ELR (cell line): ENCODE data around the gene RAET1G.
"Not testable (repeated sequence)": the region's sequence is repeated elsewhere in the genome, so short reads cannot be mapped to it uniquely, and the experiment has no call there.

Experiments
- DNase-seq: peaks from one replicate; pipeline ENCODE4 v3.0.0-alpha.2; 2015; ENCODE audit warnings: low read depth

RAET1G gene, protein sequence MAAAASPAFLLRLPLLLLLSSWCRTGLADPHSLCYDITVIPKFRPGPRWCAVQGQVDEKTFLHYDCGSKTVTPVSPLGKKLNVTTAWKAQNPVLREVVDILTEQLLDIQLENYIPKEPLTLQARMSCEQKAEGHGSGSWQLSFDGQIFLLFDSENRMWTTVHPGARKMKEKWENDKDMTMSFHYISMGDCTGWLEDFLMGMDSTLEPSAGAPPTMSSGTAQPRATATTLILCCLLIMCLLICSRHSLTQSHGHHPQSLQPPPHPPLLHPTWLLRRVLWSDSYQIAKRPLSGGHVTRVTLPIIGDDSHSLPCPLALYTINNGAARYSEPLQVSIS

DNA sequence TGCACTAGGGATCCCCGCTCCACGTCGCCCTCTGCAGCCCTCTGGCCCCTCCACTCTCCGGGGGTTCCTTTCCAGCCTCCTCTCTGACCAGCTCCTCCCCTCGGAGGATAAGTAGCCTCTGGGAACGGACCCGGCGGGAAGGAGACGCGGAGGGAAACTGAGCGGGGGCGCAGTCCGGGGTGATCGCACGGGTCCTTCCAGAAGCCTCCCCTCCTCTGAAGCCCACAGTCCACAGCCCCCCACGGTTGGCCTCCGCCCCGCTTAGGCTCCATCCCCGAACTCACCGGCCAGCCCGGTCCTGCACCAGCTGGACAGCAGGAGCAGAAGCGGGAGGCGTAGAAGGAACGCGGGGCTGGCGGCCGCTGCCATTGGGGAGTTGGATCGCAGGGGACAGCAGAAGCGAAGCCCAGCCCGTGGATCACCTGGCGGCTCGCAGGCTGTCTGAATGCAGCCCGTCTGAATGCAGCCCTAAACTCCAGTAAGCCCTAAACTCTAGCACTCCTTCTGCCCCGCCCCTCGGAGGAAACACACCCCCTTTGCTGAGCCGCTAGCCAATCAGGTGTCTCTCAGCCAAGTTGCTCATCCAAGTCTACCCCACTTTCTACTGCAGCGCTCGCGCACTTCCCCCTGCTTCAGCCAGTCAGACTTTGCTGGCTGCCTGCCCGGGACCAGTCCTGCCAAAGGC is at the start of gene RAET1G:
RAET1G (minus strand) TSS at position 480 of the 685 bp plus-strand sequence; CDS start at position 369, 111 bp downstream.
- peak; percentile 95 for DNase-seq

DNA sequence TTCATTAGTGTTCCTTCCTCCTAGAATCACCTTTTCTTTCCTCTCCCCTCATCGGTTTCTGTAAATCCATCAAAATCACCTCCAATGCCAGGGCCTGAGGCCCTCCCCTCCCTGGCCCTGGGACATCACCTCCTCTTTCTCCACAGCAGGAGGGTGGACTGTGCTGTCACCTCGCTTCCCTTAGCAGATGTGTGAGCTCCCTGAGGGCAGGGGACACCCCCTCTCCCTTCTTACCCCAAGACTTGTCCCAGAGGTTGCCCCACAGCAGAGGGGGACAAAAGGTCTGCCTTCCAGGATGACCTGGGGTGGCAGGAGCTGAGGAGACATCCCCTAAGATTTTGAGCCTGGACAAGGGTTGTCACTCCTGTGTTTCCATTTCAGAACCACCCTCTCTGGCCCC is 46.7 kb upstream of the RAET1G start:
- DNase-seq: no peak

DNA sequence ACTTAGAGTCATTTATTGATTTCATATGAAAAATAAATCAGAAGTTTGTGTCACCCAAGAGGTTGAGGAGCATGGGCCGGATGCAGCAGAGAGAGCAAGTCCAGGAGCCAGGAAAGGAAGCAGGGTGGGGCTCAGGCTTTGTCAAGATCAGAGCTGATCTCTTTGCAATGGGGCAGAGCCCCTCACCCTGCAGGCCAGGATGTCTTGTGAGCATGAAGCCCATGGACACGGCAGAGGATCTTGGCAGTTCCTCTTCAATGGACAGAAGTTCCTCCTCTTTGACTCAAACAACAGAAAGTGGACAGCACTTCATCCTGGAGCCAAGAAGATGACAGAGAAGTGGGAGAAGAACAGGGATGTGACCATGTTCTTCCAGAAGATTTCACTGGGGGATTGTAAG is 46.0 kb upstream of the RAET1G start:
- DNase-seq: not testable (repeated sequence)

DNA sequence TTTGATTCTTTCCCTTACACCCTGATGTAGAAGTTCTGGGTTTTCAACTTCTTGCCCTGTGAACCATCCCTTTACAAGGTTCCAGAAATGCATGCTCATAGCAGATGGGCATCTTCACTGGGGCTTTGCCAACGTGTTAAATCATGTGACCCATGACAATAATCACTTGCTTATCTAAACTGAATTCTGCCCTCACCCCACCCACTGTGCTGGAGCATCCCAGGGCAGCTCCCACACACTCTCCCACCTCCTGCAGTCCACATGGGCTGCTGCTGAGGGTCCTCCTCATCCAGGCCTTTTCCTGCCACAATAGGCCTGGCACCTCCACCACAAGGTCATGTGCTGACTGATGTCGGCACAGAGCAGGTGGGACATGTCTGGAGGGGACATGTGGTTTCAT is 45.1 kb upstream of the RAET1G start:
- DNase-seq: not testable (repeated sequence)

DNA sequence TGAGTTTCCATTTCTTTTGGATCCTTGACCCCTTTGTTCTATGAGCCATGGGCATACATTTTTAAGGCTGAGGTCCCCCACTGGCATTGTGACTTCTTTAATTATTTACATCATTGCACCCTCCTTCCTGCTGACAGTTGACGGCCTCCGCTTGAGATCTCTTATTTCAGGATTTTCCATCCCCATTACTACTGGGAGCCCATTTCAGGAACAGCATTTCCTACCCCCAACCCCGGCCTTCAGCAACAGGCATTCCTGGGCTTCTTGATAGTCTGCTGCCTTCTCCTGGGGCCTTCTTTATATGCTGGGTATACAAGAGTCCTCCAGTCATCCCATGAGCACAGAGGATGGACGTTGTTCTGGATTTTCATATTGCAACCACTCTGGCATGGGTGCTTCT is 44.7 kb upstream of the RAET1G start:
- DNase-seq: no peak

DNA sequence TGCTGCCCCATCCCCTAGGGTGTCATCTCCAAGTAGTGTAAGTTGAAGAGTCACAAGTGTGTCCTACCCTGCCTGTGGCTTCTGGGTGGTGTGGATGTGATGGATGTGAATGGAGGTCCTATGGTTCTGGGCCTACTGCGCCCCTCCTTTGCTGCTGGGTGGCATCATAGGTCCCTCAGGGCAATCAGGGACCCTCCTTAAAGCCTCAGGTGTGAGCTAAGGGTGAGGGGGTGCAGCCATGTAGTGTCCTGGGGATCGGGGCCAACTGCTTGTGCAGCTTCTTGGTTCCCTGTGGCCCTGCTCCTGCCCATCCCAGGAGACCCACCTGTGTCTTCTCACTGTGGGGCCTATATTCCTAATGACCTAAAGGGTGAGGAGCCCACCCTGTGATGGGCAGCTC is 43.4 kb upstream of the RAET1G start:
- DNase-seq: not testable (repeated sequence)

DNA sequence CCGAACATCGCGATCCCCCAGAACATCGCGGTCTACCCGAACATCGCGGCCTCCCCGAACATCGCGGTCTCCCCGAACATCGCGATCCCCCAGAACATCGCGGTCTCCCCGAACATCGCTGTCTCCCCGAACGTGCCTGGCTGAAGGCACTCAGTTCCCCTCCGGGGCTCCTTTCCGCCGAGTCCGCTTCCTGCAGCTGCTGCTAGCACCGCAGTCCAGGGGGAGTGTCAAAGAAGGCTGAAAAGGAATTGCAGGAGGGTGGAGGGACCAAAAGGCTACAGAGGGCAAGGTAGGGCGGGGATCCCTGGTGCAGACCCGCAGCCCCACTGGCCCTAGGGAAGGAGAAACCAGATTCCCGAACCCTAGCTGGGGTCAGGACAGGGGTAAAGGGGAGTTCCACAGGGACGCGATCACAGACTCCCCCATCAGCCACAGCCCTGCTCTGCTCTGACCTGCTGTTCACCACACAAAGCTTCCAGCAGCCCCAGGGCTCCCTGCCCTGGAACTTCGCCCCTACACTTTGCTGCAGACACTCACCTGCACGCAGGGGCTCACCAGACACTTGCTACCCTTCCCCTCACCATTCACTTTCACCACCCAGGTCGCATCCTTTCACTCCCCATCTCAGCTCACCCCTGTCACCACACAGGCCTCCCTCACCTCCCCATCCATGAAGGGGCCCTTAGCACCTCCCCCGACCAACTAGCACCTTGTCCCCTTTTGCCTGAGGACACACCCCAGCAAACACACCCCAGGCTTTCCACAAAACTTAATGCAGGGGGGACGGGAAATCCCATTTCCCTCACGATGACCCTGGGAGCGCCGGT is 42.5 kb upstream of the RAET1G start:
- DNase-seq: no peak

DNA sequence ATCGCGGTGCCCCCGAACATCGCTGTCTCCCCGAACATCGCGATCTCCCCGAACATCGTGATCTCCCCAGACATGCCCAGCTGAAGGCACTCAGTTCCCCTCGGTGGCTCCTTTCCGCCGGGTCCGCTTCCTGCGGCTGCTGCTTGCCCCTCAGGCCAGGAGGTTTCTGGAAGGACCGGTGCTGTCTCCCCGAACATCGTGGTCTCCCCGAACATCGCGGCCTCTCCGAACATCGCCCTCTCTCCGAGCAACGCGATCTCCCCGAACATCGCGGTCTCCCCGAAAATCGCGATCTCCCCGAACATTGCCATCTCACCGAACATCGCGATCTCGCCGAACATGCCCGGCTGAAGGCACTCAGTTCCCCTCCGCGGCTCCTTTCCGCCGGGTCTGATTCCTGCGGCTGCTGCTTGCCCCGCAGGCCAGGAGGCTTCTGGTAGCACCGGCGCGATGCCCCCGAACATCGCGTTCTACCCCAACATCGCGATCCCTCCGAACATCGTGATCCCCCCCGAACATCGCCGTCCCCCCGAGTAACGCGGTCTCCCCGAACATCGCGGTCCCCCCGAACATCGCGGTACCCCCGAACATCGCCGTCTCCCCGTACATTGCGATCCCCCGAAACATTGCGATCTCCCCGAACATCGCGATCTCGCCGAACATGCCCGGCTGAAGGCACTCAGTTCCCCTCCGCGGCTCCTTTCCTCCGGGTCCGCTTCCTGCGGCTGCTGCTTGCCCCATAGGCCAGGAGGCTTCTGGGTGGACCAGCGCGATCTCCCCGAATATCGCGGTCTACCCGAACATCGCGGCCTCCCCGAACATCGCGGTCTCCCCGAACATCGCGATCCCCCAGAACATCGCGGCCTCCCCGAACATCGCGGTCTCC is 41.6 kb upstream of the RAET1G start:
- DNase-seq: peak; percentile 24

DNA sequence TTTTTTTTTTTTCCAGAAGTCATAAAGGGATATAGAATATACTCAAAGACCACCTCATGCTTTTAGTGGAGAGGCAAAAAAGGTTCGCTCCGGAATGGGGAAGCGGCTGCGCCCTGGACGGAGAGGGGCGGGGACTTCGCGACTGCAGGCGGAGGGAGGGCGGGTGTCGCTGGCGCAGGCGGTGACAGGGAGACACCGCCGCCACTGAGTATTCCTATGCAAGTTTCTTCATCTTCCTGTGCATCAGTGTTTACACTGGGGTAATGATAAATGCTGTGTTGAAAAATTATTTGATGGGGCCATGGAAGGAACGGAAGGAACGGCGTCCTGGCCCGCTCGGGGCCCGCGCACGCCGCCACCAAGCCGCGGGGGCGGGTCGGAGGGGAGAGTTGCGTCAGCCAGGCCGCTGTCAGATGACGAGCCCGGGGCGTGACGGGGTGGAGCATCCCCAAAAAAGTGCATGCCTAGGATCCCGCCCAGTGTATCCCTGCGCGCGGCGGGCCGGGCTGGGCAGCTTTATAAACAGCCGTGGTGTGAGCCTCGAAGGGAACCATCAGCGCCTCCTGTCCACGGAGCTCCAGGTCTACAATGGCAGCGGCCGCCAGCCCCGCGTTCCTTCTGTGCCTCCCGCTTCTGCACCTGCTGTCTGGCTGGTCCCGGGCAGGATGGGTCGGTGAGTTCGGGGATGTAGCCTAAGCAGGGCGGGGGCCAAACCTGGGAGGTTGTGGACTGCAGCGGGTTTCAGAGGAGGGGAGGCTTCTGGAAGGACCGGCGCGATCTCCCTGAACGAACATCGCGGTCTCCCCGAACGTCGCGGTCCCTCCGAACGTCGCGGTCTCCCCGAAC is 40.8 kb upstream of the RAET1G start, which contains the start of gene ULBP1:
ULBP1 (plus strand) TSS at position 482 of the 846 bp plus-strand sequence; CDS start at position 589, 107 bp downstream.
- DNase-seq: peak; percentile 90

DNA sequence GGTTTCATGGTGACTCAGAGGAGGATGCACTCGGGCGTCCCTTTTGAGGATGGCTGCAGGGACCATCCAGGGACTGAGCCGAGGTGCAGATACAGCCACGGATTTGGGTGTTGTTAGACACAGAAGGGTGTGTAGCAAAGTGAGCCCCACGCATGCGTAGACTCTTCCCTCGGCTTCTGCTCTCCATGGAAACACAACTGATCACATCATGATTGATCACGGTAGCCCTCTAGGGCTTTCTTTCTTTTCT is 40.2 kb upstream of the RAET1G start:
- peak; percentile 81 for DNase-seq

DNA sequence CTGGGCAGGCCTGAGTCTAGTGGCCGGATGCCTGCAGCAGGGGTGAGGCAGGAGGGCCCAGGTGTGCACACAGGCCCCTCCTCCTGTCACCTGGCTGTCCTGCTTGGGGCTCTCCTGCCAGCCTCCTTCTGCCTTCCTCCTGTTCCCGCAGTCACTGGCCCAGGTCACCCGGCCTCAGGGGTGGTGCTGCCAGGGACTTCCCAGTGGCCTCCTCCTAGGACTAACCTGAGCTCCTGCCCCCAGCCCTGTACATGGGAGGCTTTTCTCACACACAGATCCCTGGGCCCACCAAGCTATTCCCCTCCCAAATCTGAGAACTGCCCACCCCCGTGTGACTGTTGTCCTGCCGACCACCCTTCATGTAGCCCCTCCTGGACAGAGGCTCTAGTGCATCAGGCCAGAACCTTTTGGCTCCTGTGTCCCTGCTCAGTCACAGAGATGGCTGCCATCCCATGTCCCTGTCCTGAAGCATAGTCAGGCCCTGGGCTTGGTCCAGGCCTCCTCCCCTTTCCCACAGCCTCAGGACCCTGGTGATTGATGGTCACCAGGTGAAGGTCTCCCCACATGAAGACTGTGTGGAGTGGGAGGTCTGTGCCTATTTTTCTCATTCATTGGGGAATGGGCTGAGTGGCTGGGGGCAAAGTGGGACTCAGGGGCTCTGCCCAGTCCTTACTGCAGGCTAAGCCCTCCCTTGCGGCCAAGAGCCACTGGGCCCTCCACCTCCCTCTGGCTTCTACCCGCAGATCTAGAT is 39.7 kb upstream of the RAET1G start:
- no peak for DNase-seq

DNA sequence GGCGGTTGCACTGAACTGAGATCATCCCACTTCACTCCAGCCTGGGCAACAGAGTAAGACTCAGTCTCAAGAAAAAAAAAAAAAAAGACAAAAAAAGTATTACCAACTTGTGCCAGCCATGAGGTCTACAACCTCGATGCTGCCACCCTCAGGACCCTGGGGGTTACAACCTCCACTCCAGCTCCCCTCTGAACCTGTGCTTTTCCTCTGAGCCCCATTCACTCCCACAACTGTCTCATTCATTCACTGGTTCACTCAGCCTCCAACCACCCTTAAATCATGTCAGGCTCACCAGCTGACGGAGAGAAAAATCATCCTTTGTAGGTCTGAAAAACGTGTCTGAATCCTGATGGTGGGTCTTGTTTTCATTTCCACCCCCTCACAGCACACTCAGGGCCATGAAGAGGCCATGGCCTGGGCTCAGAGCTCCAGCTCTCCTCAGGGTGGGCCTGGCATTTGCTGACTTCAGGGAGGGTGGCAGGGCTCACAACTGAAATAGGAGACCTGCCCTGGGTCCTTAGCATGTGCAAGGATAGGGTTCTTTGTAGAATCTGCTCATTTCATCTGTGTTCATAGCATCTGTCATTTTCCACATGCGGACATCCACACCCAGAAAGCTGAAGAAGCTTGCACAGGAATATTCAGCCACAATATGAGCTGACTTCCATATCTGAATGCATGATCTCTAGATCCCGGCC is 39.0 kb upstream of the RAET1G start:
- DNase-seq: peak; percentile 53

DNA sequence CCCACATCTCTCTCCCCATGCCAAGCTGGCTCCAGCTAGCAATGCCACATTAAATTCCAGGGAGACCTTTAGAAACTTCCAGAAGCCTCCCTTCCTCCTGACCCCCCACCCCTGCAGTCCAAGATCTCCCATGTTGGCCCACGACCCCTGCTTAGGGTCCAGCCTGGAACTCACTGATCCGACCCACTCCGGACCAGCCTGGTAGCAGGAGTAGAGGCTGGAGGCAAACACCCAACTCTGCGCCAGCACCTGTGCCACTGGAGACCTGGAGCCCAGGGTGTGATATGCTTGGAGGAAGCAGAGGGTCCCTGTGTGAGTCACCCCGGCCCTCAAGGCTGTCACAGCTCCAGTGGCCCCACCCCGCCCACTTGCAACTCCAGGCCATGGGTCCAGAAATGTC is 37.6 kb upstream of the RAET1G start:
- DNase-seq: no peak

DNA sequence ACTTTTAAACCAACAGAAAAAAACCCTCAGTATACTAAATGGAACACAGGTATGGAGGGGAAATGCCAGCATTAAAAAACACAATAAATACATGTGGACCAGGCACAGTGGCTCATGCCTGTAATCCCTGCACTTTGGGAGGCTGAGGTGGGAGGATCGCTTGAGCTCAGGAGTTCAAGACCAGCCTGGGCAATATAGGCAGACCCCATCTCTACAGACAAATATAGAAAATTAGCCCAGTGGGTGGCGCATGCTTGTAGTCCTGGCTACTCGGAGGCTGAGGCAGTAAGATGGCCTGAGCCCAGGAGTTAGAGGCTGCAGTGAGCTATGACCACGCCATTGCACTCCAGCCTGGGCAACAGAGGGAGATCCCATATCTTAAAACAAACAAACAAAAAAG is 36.9 kb upstream of the RAET1G start:
- not testable (repeated sequence) for DNase-seq

DNA sequence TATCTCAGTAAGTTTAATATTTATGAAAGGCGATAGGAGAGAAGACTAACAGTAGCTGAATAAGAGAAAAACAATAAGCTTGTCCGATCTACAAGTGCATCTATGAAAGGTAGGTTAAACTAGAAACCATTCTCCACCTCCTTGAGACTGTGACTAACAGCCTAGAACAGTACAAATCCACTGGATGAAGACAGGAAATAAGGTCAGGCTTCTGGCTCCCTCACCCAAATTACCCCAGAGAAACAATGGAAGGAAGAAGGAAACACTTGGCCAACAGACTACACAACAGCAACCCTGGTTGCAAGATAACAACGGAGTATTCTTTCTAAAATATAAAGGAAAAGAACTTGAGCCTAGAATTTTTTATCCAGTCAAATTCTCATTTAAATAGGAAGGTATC is 35.2 kb upstream of the RAET1G start:
- DNase-seq: not testable (repeated sequence)

DNA sequence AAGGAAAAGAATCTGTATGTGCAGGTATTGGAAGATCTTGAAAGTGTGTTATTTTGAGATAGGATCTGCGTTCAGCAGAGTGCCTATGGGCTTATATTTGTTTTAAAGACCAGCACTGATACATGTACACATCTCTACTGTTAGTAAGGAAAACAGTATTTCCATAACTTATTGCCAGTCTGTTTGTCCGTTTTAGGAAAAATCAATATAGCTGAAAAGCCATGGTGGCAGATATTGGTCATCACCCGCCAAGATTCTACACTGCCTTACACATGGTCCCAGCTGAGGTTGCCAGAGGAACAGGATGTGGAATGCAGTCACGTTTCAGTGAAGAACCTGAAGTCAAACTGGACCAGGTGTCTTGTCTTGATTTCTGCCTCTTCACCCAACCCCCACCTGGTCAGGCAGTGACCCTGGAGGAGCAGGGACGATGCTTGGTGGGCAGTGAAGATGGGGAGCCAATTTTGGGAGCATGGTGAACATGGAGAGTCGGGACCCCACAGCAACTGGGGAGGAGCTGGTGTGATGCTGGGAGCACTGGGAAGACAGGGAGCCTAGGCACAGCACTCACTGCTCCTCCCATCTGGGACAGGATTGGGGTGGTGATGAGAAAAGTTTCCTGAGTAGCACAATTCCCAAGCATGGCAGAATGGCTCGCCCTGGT is 32.9 kb upstream of the RAET1G start:
- not testable (repeated sequence) for DNase-seq

DNA sequence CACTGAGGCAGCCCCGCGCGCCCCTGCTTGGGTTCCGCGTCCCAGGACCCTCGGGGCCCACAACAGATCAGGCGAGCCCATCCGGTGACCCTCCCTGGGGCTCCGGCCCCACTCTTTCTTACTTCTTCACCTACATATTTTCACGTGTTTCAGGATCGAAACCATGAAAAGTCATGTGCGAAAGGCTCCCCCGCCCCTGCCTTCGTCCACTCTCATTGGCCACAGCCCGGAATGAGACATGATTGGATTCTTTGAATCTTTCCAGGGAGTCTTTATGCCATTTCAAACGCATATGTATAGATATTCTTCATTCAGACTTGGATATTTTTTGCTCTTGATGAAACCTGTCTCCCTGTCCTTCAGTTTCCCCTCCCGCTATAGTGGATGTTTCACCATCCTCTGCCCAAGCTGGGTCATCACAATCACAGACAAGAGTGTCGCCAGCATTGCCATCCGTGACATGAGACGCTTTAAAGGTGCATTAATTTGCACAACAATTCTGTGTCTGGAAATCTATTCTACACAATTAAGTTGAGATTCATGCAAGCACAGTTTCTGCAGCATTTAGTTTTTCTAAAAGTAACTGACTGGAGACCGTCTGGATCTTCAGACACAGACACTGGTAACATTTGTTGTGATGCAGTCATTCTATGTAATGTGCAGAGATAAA is 32.2 kb upstream of the RAET1G start:
- not testable (repeated sequence) for DNase-seq

DNA sequence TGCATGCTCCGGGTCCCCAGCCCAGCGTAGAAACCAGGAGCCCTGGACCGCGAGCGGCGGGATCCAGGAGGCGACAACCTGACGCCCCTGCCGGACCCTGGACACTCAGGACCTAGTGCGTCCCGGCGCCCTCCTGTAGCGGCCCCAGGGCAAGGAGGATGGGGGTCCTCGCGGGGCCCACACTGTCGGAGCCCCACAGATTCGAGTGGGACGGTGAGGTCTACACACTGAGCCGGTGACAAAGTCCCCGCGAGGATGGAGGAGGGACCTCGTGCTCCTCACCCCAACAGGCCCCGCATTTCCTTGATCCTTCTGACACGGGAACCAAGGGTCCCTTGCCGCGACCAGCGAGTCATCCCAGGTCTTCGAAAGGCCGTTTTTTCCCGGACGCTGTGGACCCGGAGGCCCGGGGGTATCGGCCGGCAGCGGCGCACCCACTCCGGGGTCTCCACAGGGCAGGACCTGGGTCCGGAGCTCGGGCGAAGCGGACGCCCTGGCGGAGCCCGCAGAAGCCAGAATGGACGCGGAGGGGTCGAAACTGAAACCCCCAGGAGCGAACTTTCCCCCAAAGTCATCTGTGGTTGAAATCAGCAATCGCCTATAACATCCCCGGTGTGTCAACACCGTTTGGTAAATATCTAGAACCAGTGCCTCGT is 31.5 kb upstream of the RAET1G start:
- DNase-seq: not testable (repeated sequence)
